Testis (tissue), 2 donors: ENCODE measurements around the gene PPP1R26.

Source experiments
- POLR2A ChIP-seq: fragments of 450-650 bp; IDR thresholded peaks from one replicate; pipeline ENCODE4 v1.6.1; 2017; ENCODE audit warnings: antibody characterized with exemption, mild to moderate bottlenecking, moderate library complexity
- TF ChIP-seq, protein P1 (sequence below), 3 experiments: fragments of 450-650 bp in 2 of 3; fragments of 200-600 bp in 1 of 3; sonication (generic) in 1 of 3; IDR thresholded peaks; one replicate each; pipeline ENCODE4 v1.5.1; 2016 to 2019; ENCODE audit warnings: antibody characterized with exemption in 3 of 3, mild to moderate bottlenecking in 2 of 3, moderate library complexity in 1 of 3

- TF ChIP-seq, protein P1, sequence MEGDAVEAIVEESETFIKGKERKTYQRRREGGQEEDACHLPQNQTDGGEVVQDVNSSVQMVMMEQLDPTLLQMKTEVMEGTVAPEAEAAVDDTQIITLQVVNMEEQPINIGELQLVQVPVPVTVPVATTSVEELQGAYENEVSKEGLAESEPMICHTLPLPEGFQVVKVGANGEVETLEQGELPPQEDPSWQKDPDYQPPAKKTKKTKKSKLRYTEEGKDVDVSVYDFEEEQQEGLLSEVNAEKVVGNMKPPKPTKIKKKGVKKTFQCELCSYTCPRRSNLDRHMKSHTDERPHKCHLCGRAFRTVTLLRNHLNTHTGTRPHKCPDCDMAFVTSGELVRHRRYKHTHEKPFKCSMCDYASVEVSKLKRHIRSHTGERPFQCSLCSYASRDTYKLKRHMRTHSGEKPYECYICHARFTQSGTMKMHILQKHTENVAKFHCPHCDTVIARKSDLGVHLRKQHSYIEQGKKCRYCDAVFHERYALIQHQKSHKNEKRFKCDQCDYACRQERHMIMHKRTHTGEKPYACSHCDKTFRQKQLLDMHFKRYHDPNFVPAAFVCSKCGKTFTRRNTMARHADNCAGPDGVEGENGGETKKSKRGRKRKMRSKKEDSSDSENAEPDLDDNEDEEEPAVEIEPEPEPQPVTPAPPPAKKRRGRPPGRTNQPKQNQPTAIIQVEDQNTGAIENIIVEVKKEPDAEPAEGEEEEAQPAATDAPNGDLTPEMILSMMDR (IDR thresholded peaks at IDR 0.05), result no peak
- no peak for TF ChIP-seq POLR2A
These were observed 35.7 kb upstream of the PPP1R26 start for GRCh38 chr9:135443797-135444425.
